Measurements from ENCODE around the gene OLFML2B.
"Not testable (repeated sequence)": the region's sequence is repeated elsewhere in the genome, so short reads cannot be mapped to it uniquely, and the experiment has no call there.

OLFML2B gene

DNA sequence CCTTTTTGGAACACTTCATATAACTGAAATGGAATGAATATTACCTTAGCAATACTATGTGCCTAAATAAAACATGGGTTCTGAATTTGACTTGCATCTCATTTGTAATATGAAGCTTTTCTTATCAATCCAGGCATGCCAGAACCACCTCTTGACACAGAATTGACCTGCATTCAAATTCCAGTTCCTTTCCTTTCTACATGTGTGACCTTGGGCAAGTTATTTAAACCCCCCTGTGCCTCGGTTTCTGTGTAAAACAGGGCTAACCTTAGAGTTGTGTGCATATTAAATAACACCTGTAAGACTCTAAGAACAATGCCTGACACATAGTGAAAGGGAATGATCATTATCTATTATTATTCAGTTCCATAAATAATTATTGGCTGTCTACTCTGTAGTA is 43.8 kb upstream of the OLFML2B start:
- TF ChIP-seq, protein P1, sequence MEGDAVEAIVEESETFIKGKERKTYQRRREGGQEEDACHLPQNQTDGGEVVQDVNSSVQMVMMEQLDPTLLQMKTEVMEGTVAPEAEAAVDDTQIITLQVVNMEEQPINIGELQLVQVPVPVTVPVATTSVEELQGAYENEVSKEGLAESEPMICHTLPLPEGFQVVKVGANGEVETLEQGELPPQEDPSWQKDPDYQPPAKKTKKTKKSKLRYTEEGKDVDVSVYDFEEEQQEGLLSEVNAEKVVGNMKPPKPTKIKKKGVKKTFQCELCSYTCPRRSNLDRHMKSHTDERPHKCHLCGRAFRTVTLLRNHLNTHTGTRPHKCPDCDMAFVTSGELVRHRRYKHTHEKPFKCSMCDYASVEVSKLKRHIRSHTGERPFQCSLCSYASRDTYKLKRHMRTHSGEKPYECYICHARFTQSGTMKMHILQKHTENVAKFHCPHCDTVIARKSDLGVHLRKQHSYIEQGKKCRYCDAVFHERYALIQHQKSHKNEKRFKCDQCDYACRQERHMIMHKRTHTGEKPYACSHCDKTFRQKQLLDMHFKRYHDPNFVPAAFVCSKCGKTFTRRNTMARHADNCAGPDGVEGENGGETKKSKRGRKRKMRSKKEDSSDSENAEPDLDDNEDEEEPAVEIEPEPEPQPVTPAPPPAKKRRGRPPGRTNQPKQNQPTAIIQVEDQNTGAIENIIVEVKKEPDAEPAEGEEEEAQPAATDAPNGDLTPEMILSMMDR (IDR thresholded peaks at IDR 0.05; ENCODE audit: borderline replicate concordance, control extremely low read depth, extremely low read depth, insufficient read depth, missing control alignments) = no peak
- in situ Hi-C loops (cut with MboI; ENCODE audit: low sequenced_read_pairs, unreplicated experiment) = no loop called here
- DNase-seq (ENCODE audit: low spot score) = no peak

DNA sequence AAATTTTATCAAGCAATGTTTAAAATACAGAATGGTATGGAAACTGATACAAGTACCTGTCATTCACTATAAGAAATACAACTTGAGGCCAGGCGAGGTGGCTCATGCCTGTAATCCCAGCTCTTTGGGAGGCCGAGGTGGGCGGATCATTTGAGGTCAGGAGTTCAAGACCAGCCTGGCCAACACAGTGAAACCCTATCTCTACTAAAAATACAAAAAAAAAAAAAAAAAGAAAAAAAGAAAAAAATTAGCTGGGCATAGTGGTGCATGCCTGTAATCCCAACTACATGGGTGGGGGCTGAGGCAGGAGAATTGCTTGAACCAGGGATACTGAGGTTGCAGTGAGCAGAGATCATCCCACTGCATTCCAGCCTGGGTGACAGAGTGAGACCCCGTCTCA is 43.2 kb upstream of the OLFML2B start:
- in situ Hi-C loops (cut with MboI; ENCODE audit: low sequenced_read_pairs, unreplicated experiment); DNase-seq (ENCODE audit: low spot score): not testable (repeated sequence)

DNA sequence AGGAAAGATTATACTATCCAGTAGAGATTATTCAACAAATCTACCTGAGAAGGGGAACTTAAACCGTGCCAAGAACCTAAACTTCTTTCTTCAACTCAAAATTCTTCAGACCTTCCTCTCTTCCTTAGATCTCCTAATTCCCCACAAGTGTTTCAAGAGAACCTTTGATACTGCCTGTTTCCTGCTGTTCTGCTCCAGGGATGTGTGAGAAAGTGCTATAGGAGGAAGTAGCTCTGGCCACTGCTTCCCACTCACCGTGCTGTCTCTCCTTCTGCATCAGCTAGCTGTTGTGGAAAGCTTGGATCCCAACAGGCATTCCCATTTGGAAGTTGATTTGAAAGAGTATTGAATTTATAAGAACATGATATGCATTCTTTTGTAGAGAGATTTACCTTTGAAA is 41.3 kb upstream of the OLFML2B start:
- in situ Hi-C loops (cut with MboI; ENCODE audit: low sequenced_read_pairs, unreplicated experiment) = no loop called here
- TF ChIP-seq, protein P1 (IDR thresholded peaks at IDR 0.05; ENCODE audit: borderline replicate concordance, control extremely low read depth, extremely low read depth, insufficient read depth, missing control alignments) = no peak
- no peak for DNase-seq (ENCODE audit: low spot score)

DNA sequence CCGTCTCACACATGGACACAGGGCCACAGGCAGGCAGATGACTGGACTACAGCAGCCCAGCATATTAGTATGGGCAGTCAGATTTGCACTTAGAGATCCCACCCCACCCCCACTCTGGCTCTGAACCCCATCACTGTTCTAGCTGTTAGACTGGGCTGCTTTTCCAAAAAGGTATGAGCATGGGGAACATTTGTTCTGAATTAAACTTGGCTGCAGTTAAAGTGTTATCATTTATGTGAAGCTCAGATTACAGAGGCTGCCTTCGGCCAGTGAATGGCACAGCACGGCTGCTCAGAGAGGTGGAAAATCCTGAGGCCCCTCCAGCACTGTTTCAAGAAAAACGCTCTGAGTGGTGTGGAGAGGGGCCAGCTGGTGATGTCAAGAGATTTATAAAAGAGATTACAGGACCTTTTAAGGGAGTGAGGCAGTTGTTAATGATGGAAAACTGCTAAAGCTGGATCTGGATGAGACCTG is 38.9 kb upstream of the OLFML2B start:
- DNase-seq (ENCODE audit: low spot score) = no peak
- in situ Hi-C loops (cut with MboI; ENCODE audit: low sequenced_read_pairs, unreplicated experiment) = no loop called here

DNA sequence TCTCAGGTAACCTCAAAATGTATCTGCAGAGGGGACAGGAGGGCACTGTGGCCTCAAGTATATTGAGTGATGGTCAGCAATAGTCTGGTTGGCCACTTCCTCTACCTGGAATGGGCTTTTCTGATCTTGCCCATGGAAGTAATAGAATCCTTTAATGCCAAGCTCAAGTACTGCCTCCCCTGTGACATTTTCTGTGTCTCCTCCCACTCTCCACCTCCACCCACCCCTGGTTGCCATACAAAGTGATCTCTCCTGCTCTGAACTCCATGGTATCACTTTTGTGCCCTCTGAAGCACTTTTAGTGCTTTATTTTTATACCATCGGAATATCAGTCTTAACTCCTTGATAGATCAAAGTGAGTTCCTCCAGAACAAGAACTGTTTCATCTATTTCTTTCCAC is 36.6 kb upstream of the OLFML2B start:
- in situ Hi-C loops (cut with MboI; ENCODE audit: low sequenced_read_pairs, unreplicated experiment) = no loop called here
- TF ChIP-seq, protein P1 (IDR thresholded peaks at IDR 0.05; ENCODE audit: borderline replicate concordance, control extremely low read depth, extremely low read depth, insufficient read depth, missing control alignments) = no peak
- no peak for DNase-seq (ENCODE audit: low spot score)

More for the DNA sequence above, 38.9 kb upstream of the OLFML2B start:
- TF ChIP-seq, protein P1 (IDR thresholded peaks at IDR 0.05; ENCODE audit: borderline replicate concordance, control extremely low read depth, extremely low read depth, insufficient read depth, missing control alignments) = no peak

DNA sequence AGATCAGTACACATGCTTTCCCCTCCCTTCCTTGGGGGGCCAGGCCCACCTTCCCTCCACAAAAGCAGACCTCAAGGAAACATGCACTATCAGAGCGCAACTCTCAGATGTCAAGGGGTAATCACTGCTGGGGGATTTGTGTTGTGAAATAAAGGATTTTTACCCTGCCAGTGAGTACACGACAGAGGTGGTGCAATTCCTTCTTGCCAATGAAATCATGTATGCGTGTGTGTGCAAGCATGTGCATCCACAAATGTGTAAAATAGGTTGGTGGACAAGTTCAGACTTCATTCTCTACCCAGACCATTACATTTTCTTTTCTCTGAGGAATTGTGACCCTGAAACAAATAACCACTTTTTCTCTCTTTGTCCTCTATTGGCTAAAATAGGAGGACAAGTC is 36.1 kb upstream of the OLFML2B start:
- no peak for DNase-seq (ENCODE audit: low spot score)
- in situ Hi-C loops (cut with MboI; ENCODE audit: low sequenced_read_pairs, unreplicated experiment) = loop anchor here (10.0 kb wide), 1 partner anchor 215 kb away; no protein-coding TSS in a partner anchor
- TF ChIP-seq, protein P1 (IDR thresholded peaks at IDR 0.05; ENCODE audit: borderline replicate concordance, control extremely low read depth, extremely low read depth, insufficient read depth, missing control alignments) = no peak

DNA sequence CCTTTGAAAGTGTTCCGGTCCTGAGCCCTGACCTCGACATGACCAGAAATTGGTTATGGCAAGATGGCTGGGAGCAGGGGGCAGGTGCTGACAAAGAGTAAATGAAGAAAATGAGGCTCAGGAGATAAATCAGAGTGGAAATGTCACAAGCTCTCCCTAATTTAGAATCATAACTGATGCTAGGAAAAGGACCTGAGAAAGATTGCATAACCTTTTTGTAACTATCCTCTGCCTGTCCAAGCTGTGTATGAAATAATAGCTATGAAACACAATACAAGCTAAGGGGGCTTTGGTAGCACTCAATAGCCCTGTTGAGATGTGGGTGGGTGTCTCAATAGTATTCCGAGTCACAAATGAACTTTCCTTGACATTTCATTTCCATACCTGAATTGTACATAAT is 32.9 kb upstream of the OLFML2B start:
- in situ Hi-C loops (cut with MboI; ENCODE audit: low sequenced_read_pairs, unreplicated experiment) = loop anchor here (10.0 kb wide), 1 partner anchor 218 kb away; no protein-coding TSS in a partner anchor
- TF ChIP-seq, protein P1 (IDR thresholded peaks at IDR 0.05; ENCODE audit: borderline replicate concordance, control extremely low read depth, extremely low read depth, insufficient read depth, missing control alignments) = no peak
- no peak for DNase-seq (ENCODE audit: low spot score)
